ENCODE data around the gene ACSL1. TPM values are rescaled to one million over a fixed set of nuclear protein-coding genes. Genes with fewer than 3 reads are reported as not detected.

Gene ACSL1
- total RNA-seq, 1 experiment from 2014 or later: 3.5 TPM

DNA sequence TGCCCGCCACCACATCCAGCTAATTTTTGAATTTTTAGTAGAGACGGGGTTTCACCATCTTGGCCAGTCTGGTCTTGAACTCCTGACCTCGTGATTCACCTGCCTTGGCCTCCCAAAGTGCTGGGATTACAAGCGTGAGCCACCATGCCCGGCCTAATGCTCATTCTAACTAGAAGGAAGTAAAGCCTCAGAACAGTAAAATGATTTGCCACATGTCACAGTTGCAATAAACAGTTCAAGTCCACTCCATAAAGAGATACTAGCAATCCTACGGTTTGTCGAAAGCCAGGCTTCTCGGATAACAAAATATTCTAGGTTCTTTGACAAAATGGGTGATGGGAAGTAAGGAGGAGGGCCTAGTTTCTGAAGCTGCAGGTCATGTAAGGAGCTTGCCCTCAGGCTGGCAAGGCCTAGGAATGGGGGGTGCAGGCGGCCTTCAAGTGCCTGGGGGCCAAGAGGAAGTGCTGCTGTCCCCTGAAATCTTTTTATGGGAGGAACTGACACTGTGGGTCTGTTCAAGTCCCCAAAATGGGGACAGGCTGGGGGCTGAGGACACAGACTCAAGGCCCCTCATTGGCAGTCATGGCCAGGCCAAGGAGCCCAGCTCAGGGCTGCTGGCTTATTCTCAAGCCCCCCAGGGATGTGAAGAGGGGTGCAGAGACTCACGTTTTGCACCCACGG is 31.8 kb upstream of the ACSL1 start:
- Histone ChIP-seq H3K4ac (ENCODE audit: low read depth, low read length) (no peak overlapping the region), H3K23me2 (ENCODE audit: insufficient read length, low read depth, low read length, poor library complexity, severe bottlenecking) (no peaks in the 10 kb centered on the region), H3K27ac (ENCODE audit: insufficient read length, low read depth, low read length) (no peak overlapping the region), H4K5ac (ENCODE audit: insufficient read length, low read depth, low read length) (no peak overlapping the region), H3K9me3 (ENCODE audit: control insufficient read depth, low read depth, low read length) (no peaks in the 10 kb centered on the region), H3K79me1 (ENCODE audit: insufficient read depth, low read depth, low read length, poor library complexity, severe bottlenecking) (no peaks in the 10 kb centered on the region), H2AK5ac (ENCODE audit: insufficient read length, low read length) (no peak overlapping the region), H4K8ac (replicated peaks; ENCODE audit: insufficient read length, low read depth, low read length) (no peak overlapping the region), H2BK5ac (ENCODE audit: insufficient read length, low read length) (no peak overlapping the region), H3K23ac (ENCODE audit: insufficient read length, low read depth, low read length) (no peak overlapping the region), H3K79me2 (ENCODE audit: insufficient read depth, low read length) (no peaks in the 10 kb centered on the region), H4K20me1 (ENCODE audit: control insufficient read depth, insufficient read depth, insufficient read length) (no peaks in the 10 kb centered on the region), H2BK15ac (ENCODE audit: low read depth, low read length) (no peak overlapping the region), H3K9ac (ENCODE audit: extremely low read depth, insufficient read length, low read length) (no peak overlapping the region), H3K4me1 (ENCODE audit: insufficient read depth, low read length) (no peaks in the 10 kb centered on the region), H3K18ac (ENCODE audit: insufficient read length, low read depth, low read length) (no peak overlapping the region), H2BK20ac (ENCODE audit: low read depth, low read length, poor library complexity, severe bottlenecking) (no peak overlapping the region), H3K27me3 (ENCODE audit: insufficient read depth, low read length) (no peaks in the 10 kb centered on the region), H2BK120ac (ENCODE audit: low read depth, low read length, poor library complexity, severe bottlenecking) (no peak overlapping the region), H2AFZ (ENCODE audit: low read length) (no peak overlapping the region), H3K4me2 (ENCODE audit: insufficient read depth, insufficient read length, low read length) (no peak overlapping the region), H3K14ac (ENCODE audit: insufficient read depth, low read length) (no peak overlapping the region), H3T11ph (ENCODE audit: low read length) (no peak overlapping the region), H2BK12ac (ENCODE audit: insufficient read length, low read depth, low read length) (no peak overlapping the region), H3K56ac (ENCODE audit: insufficient read length, low read depth, low read length) (no peak overlapping the region), H4K91ac (ENCODE audit: insufficient read length, low read depth, low read length) (no peak overlapping the region)
- TF ChIP-seq, protein P1, sequence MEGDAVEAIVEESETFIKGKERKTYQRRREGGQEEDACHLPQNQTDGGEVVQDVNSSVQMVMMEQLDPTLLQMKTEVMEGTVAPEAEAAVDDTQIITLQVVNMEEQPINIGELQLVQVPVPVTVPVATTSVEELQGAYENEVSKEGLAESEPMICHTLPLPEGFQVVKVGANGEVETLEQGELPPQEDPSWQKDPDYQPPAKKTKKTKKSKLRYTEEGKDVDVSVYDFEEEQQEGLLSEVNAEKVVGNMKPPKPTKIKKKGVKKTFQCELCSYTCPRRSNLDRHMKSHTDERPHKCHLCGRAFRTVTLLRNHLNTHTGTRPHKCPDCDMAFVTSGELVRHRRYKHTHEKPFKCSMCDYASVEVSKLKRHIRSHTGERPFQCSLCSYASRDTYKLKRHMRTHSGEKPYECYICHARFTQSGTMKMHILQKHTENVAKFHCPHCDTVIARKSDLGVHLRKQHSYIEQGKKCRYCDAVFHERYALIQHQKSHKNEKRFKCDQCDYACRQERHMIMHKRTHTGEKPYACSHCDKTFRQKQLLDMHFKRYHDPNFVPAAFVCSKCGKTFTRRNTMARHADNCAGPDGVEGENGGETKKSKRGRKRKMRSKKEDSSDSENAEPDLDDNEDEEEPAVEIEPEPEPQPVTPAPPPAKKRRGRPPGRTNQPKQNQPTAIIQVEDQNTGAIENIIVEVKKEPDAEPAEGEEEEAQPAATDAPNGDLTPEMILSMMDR (conservative IDR thresholded peaks at IDR 0.05): no peak
- WGBS (ENCODE audit: extremely low coverage, insufficient read length, low lambda C conversion rate): no CpG with 5 or more reads among the region's 11 CpGs
- no peak for DNase-seq
- Mint-ChIP-seq H3K9me3 (no peaks in the 10 kb centered on the region), H3K27ac (peak overlapping the region in 1 of 3 experiments; percentile 12; a peak in 2 of 7 replicates), H3K27me3 (ENCODE audit: low read depth) (no peaks in the 10 kb centered on the region; the same call in 1 of the 2 replicates), H3K4me1 (no peaks in the 10 kb centered on the region; a peak in 1 of 4 replicates), H3K4me3 (no peak overlapping the region), H3K36me3 (ENCODE audit: insufficient read depth in 1 of 3, low read depth in 3 of 3) (no peaks in the 10 kb centered on the region)
